Upper lobe of left lung (tissue), 6 donors: ENCODE results near the gene UBE4B. TPM values are rescaled to one million over a fixed set of nuclear protein-coding genes. Genes with fewer than 3 reads are reported as not detected.

Experiments used
- ATAC-seq, 2 donors: fragments of 200-7000 bp; cut with Tn5 transposase; one replicate each; pipeline ENCODE4 v1.9.1; 2022; ENCODE audit warnings: mild to moderate bottlenecking in 2 of 2, moderate library complexity in 2 of 2; ENCODE audit not compliant: low FRiP score in 2 of 2
- DNase-seq, 2 donors: peaks; one replicate each; pipeline ENCODE4 v3.0.0-alpha.2; 2019 to 2020
- H3K27ac ChIP-seq, 4 donors: fragments of 200-600 bp; sonication (generic); one replicate each; pipeline ENCODE4 v1.5.1; 2016 to 2019
- H3K27me3 ChIP-seq, 4 donors: fragments of 200-600 bp; sonication (generic); one replicate each; pipeline ENCODE4 v1.5.1; 2017 to 2019
- H3K36me3 ChIP-seq, 4 donors: fragments of 200-600 bp; sonication (generic); one replicate each; pipeline ENCODE4 v1.5.1; 2016 to 2019
- H3K4me1 ChIP-seq, 4 donors: fragments of 200-600 bp; sonication (generic); one replicate each; pipeline ENCODE4 v1.5.1; 2018 to 2019
- H3K4me3 ChIP-seq, 4 donors: fragments of 200-600 bp; sonication (generic); one replicate each; pipeline ENCODE4 v1.5.1; 2017 to 2019; ENCODE audit warnings: mild to moderate bottlenecking in 2 of 4, moderate library complexity in 1 of 4
- H3K9me3 ChIP-seq, 4 donors: fragments of 200-600 bp; sonication (generic); one replicate each; pipeline ENCODE4 v1.5.1; 2018 to 2019
- EP300 ChIP-seq, 4 donors: sonication (generic); formaldehyde crosslinking; IDR thresholded peaks; one replicate each; pipeline ENCODE4 v1.5.1; 2017; ENCODE audit warnings: antibody characterized with exemption in 4 of 4, control low read depth in 2 of 4
- POLR2A ChIP-seq, 4 donors: fragments of 450-650 bp; IDR thresholded peaks; one replicate each; pipeline ENCODE4 v1.5.1; 2016 to 2017; ENCODE audit warnings: antibody characterized with exemption in 4 of 4, mild to moderate bottlenecking in 2 of 4
- POLR2AphosphoS5 ChIP-seq, 2 donors: sonication (generic); formaldehyde crosslinking; IDR thresholded peaks; one replicate each; pipeline ENCODE4 v1.5.1; 2017; ENCODE audit warnings: antibody characterized with exemption in 2 of 2
- WGBS, 2 donors: methylation state at CpG; one replicate each; pipeline ENCODE4 v1.1.5; 2017 to 2018; 5-methylcytosine and 5-hydroxymethylcytosine counted together
- total RNA-seq, 6 donors: library from RNA; depleted of rRNA in 4 of 6; stranded (reverse); fragments of >200 nt in 4 of 6; gene quantifications; one replicate each; pipeline versions ENCODE4 v1.1.0 to v1.2.1, GENCODE V29; 2016 to 2021
- TF ChIP-seq, protein P1 (sequence below), 6 experiments: fragments of 450-650 bp in 4 of 6; fragments of 200-600 bp in 2 of 6; sonication (generic) in 2 of 6; IDR thresholded peaks; one replicate each; pipeline ENCODE4 v1.5.1; 2016 to 2019; ENCODE audit warnings: antibody characterized with exemption in 6 of 6
- donor health status: DM: no; HTN: no; CAD: no; lungs with moderate emphysema.
- donor health status: DM: no; HTN: yes; CAD: no; lungs with severe emphysema.

Gene UBE4B
- total RNA-seq, 6 donors from 2014 or later: 24.5 to 83.8 (median 42.8) TPM

GRCh38 chr1:10080523-10080922 lies 47.8 kb downstream of the UBE4B start:
- H3K4me1 ChIP-seq: peaks cover 11 to 15% (median 13%) of the 10 kb centered on the region in 4 donors
- H3K9me3 ChIP-seq: no peaks in the 10 kb centered on the region
- no peak for ATAC-seq
- no peaks in the 10 kb centered on the region for H3K27me3 ChIP-seq
- no peak overlapping the region for H3K4me3 ChIP-seq
- peaks cover 0 to 5% (median 0%) of the 10 kb centered on the region in 4 donors for H3K36me3 ChIP-seq
- WGBS, 2 donors: 95% methylated on average over 1 of the region's 1 CpG
- TF ChIP-seq EP300 (IDR thresholded peaks at IDR 0.05) (no peak), POLR2A (IDR thresholded peaks at IDR 0.05) (no peak), POLR2AphosphoS5 (IDR thresholded peaks at IDR 0.05) (no peak)
- TF ChIP-seq, protein P1, sequence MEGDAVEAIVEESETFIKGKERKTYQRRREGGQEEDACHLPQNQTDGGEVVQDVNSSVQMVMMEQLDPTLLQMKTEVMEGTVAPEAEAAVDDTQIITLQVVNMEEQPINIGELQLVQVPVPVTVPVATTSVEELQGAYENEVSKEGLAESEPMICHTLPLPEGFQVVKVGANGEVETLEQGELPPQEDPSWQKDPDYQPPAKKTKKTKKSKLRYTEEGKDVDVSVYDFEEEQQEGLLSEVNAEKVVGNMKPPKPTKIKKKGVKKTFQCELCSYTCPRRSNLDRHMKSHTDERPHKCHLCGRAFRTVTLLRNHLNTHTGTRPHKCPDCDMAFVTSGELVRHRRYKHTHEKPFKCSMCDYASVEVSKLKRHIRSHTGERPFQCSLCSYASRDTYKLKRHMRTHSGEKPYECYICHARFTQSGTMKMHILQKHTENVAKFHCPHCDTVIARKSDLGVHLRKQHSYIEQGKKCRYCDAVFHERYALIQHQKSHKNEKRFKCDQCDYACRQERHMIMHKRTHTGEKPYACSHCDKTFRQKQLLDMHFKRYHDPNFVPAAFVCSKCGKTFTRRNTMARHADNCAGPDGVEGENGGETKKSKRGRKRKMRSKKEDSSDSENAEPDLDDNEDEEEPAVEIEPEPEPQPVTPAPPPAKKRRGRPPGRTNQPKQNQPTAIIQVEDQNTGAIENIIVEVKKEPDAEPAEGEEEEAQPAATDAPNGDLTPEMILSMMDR (IDR thresholded peaks at IDR 0.05): no peak
- DNase-seq: no peak
- H3K27ac ChIP-seq: no peak overlapping the region

GRCh38 chr1:10082785-10083479 lies 50.2 kb downstream of the UBE4B start:
- H3K27me3 ChIP-seq: no peaks in the 10 kb centered on the region
- ATAC-seq (no peak), DNase-seq (no peak)
- H3K27ac ChIP-seq: no peak overlapping the region
- 88 to 96% methylated on average over 3 of the region's 3 CpGs for WGBS, 2 donors
- H3K4me3 ChIP-seq: no peak overlapping the region
- H3K9me3 ChIP-seq: no peaks in the 10 kb centered on the region
- TF ChIP-seq POLR2A (IDR thresholded peaks at IDR 0.05): no peak
- no peak for TF ChIP-seq POLR2AphosphoS5 (IDR thresholded peaks at IDR 0.05)
- TF ChIP-seq, protein P1 (IDR thresholded peaks at IDR 0.05): no peak
- TF ChIP-seq EP300 (IDR thresholded peaks at IDR 0.05): no peak
- peaks cover 9 to 13% (median 12%) of the 10 kb centered on the region in 4 donors for H3K4me1 ChIP-seq
- peaks cover 0 to 5% (median 0%) of the 10 kb centered on the region in 4 donors for H3K36me3 ChIP-seq

GRCh38 chr1:10084045-10084444 lies 51.3 kb downstream of the UBE4B start:
- Histone ChIP-seq H3K36me3 (peaks cover 0 to 5% (median 0%) of the 10 kb centered on the region in 4 donors), H3K27me3 (no peaks in the 10 kb centered on the region), H3K4me1 (peaks cover 0 to 5% (median 4%) of the 10 kb centered on the region in 4 donors), H3K4me3 (no peak overlapping the region), H3K9me3 (no peaks in the 10 kb centered on the region), H3K27ac (no peak overlapping the region)
- no peak for DNase-seq
- 85 to 94% methylated on average over 3 of the region's 3 CpGs for WGBS, 2 donors
- no peak for TF ChIP-seq EP300 (IDR thresholded peaks at IDR 0.05)
- no peak for TF ChIP-seq POLR2AphosphoS5 (IDR thresholded peaks at IDR 0.05)
- TF ChIP-seq POLR2A (IDR thresholded peaks at IDR 0.05): no peak
- TF ChIP-seq, protein P1 (IDR thresholded peaks at IDR 0.05): no peak
- no peak for ATAC-seq

GRCh38 chr1:10085076-10085475 lies 52.3 kb downstream of the UBE4B start:
- Histone ChIP-seq H3K36me3 (peaks cover 0 to 5% (median 0%) of the 10 kb centered on the region in 4 donors), H3K4me1 (peaks cover 0 to 5% (median 4%) of the 10 kb centered on the region in 4 donors), H3K27ac (no peak overlapping the region), H3K9me3 (no peaks in the 10 kb centered on the region), H3K27me3 (no peaks in the 10 kb centered on the region), H3K4me3 (no peak overlapping the region)
- TF ChIP-seq POLR2AphosphoS5 (IDR thresholded peaks at IDR 0.05) (no peak), EP300 (IDR thresholded peaks at IDR 0.05) (no peak), POLR2A (IDR thresholded peaks at IDR 0.05) (no peak)
- TF ChIP-seq, protein P1 (IDR thresholded peaks at IDR 0.05): no peak
- ATAC-seq (no peak), DNase-seq (no peak)
- 63 to 64% methylated on average over 4 to 5 of the region's 5 CpGs for WGBS, 2 donors

GRCh38 chr1:10087210-10087609 lies 54.5 kb downstream of the UBE4B start:
- Histone ChIP-seq H3K4me3 (no peak overlapping the region), H3K36me3 (no peaks in the 10 kb centered on the region), H3K4me1 (peaks cover 0 to 5% (median 4%) of the 10 kb centered on the region in 4 donors), H3K27ac (no peak overlapping the region), H3K27me3 (no peaks in the 10 kb centered on the region), H3K9me3 (no peaks in the 10 kb centered on the region)
- DNase-seq (no peak), ATAC-seq (no peak)
- TF ChIP-seq POLR2AphosphoS5 (IDR thresholded peaks at IDR 0.05): no peak
- TF ChIP-seq, protein P1 (IDR thresholded peaks at IDR 0.05): no peak
- no peak for TF ChIP-seq EP300 (IDR thresholded peaks at IDR 0.05)
- TF ChIP-seq POLR2A (IDR thresholded peaks at IDR 0.05): no peak
